OCI-M2 (cell line): ENCODE results near the gene UTP11.

ENCODE experiments used
- DNase-seq: peaks from one replicate; lab custom pipeline; 2025; ENCODE audit not compliant: unreplicated experiment; lab: John Stamatoyannopoulos, UW

Gene UTP11

DNA sequence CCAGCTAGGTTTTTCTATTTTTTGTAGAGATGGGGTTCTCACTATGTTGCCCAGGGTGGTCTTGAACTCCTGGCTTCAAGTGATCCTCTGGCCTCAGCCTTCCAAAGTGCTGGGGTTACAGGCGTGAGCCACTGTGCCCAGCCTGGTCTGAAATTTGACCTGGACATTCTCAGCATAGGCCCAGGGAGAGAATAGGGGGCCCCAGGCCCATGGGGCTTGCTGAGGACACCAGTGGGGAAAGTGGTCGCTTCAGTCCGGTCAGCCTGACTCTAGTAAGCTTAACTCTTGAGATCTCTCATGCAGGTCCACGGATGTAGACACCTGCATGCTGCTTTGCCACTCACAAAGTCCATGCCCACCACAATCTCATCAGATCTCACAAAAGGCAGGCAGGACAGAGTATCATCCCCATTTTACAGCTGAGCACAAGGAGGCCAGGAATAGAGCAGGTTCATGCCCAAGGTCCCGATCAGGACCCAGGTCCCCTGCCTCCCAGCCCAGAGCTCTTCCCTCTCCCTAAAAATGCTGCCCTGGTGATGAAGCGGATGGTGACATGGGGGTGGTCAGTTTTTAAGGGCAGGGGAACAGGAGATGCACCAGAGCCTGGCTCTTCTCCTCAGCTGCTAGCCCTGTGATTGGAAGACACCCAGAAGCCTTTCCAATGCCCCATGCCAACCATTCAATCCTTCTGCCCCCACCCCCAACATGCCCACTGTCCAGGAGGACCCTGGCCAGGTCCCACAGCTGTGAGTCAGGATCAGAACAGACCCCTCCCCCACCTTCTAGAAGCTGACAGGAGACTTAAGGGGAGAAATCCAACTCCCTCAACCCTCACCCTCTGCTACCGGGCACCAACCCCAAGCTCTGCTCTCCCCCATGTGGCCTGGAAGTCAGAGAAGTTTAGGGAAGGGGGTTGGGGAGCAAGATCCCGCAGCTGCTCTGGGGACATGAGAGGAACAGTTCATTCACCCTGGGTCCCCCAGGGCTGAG is 9.0 kb upstream of the UTP11 start:
- DNase-seq = no peak

DNA sequence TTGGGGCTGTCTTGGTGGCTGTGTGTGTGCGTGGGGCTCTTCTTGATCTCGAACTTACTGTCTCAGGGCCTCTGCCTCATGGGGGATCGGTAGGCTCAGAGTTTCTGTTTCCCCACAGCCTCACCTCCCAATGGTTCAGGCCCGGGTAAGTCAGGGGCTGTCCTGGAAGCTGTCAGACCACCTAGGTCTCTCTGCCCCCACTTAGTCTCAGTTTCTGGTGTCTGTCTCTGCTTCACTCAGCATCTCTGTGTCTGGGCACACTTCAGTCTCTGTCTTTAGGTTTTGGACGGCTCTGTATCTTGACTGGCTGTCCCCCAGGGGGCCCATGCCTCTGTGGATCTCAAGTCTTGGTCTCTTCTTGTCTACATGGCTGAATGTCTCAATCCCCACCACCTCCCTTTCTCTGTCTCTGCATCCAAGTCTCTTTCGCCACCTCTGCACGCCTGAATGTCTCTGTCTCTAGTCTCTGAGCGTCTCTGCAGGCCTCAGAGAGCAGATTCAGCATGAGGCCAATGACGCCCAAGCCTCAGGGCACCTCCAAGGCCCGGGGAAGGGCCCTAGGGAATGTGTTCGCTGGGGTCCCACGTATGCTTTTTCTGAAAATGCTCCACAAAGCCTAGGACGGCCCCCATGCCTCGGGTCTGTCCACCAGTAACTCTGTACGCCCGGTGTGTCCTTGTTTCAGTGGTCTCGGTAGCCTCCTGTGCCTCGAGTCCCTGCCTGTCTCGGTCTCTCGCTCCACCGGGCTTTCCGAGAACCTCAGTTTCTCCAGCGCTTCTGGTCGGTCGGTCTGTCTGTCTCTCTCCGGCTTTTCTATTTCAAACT is 8.0 kb upstream of the UTP11 start:
- no peak for DNase-seq

DNA sequence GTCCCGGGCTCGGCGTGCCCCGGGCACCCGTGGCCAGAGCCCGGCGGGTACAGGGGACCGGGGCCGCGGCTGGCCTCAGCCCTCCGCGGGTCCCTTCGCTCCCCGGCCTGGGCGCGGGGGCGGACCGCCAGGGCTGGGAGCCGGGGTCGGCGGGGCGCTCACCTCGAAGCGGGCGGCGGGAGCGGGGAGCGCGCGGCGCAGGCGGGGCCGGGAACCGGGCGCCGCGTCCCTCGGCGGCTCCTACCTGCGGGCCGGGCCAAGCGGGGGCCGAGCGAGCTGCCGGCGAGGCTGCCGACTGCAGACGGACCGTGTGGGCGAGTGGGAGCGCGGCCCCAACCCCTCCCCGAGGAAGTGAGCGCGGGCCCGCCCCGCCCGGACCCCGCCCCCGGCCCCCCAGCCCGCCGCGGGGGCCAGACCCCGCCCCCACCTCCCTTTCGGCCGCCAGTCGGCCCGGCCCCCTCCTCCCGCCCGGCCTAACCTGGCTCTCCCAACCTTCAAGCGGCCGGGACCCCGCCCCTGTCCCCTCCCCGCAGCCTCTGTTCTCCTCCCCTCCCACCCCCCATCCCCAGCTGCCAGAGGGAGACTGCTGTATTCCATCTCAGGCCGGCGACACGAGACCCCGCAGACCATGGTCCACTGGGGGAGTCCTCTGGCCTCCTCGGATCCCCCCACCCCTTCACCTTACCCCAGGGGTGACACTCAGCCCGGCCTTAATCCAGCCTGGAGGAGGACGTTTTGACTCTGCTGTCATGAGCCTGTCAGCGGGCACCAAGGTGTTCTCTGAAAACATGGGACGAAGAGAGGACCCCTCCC is 7.1 kb upstream of the UTP11 start, which contains the start of gene FHL3:
TSS of gene FHL3 (minus strand) at position 320 of the 813 bp plus-strand sequence. CDS start 6,102 bp downstream, outside the sequence.
- no peak for DNase-seq

DNA sequence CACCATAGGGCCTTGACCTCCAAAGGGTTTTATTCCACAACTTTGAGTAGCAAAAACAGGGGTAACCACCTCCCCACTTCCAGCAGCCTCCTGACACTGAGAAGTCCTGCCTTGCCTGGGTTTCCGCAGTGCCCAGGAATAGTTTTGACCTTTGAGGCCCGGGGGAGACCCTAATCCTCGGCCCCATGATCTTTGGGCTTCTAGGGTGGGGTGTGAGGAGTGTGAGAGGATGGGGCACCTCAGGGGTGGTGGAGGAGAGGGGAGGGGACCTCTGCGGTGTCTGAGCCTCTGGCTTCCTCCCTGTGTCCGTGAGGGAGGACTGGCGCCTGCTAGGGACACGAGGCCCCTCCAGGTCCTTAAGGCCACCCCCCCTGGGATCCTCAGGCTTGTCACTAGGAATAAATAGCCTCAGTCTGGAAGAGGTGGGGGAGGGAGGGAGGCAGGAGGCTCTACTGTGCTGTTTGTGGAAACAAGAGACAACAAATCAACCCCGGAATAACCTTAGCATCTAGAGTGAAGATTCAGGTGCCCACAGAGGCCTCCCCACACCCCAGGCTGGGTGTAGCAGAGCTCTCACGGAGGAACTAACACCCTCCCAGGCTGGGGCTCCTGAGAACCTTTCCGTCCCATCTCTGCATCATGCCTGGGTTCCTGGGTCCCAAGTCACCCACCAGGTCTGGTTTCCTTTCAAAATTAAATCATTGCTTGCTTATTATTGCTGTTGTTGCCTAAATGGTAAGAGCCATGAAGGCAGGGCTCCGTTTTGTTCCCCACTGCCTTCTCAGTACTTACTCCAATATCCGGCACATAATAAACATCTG is 6.3 kb upstream of the UTP11 start:
- no peak for DNase-seq

DNA sequence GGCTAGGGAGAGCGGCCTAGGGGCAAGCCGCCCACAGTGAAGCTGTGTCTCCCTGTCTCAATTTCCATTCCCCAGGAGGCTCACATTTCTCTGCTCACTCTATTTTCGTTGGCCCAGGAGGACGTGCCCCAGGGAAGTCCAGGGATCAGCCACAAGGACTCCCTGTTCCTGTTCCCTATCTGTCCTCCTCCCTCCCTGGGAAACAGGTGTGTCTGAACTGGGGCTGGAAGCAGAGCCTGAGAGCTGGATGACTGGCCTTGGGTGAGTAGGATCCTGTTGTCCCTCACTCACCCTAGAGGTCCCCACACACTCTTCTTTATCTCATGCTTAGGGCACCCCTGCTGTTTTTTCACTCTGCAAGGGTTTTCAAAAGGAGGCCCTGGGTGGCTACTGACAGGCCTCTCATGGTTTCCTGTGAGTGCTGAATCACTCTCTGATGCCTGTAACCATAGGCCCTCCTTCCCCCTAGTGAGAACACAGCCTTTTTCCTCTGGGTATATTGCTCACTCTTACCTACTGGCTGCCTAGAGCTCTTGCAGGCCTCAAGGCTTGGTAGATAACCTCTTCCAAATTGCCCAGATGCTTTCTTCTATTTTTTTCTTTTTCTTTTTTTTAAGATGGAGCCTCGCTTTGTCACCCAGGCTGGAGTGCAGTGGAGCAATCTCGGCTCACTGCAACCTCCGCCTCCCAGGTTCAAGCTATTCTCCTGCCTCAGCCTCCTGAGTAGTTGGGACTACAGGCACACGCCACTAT is 3.3 kb upstream of the UTP11 start:
- no peak for DNase-seq

DNA sequence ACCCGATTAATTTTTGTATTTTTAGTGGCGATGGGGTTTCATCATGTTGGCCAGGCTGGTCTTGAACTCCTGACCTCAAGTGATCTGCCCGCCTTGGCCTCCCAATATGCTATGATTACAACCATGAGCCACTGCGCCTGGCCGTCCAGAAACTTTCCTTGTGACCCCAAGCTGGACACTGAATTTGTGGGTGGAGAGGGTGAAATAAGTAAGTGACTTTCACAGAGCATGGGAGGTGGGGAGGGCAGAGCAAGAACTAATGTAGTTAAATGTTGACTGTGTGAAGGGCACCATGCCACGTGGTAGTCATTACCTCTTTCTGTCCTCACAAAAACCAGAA is 2.7 kb upstream of the UTP11 start:
- DNase-seq = no peak

DNA sequence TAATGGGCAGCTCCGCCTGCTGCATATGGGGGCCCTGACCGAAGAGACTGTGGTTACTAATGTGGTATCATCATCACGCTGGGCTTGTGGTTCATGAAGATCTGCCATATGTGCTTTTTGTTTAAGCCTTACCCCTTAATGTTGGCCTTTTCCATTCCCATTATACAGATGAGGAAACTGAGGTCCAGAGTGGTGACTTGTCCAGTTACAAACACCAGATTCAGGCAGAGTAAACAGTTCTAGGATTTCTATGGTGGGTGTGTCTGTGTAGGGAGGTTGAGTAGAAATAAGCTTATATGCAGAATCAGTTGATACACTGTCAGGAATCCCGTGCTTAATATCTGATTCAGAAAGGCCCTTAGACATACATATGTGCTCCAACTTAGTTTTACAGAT is 691 bp downstream of the UTP11 start:
- no peak for DNase-seq

DNA sequence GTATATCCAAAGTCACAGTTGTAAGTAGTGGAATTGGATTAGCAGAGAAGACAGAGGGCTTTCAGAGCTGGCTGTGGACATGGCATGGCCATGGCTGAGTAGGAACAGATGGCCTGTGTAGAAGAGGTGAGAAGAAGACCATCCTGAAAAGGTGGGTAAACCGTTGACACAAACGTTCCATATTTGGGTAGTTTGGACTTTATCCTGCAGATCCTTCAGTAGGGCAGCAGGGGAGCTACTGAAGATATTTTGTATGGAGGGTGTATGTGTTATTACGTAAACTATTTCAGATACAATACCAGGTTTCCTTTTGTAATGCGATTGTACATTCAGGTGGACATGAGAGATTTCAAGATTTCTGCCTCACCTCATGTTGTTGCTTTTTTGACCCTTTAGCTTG is 1.6 kb downstream of the UTP11 start:
- no peak for DNase-seq

DNA sequence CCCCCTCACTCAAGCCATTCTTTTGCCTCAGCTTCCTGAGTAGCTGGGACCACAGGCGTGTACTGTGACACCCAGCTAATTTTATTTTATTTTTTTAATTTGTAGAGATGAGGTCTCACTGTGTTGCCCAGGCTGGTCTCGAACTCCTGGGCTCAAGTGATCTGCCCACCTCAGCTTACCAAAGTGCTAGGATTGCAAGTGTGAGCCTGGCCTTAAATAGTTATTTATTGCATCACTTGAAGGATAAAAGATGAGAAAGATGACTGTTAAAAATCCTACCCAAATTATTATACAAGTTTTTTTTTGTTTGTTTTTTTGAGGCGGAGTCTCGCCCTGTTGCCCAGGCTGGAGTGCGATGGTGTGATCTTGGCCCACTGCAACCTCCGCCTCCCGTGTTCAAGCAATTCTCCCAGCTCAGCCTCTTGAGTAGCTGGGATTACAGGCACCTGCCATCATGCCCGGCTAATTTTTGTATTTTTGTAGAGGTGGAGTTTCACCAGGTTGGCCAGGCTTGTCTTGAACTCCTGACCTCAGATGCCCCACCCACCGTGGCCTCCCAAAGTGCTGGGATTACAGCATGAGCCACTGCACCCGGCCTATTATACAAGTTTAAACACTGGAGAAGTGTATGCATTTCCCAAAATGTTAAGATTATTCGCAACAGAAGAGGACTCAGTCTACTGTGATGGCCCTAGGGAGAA is 2.3 kb downstream of the UTP11 start:
- no peak for DNase-seq

DNA sequence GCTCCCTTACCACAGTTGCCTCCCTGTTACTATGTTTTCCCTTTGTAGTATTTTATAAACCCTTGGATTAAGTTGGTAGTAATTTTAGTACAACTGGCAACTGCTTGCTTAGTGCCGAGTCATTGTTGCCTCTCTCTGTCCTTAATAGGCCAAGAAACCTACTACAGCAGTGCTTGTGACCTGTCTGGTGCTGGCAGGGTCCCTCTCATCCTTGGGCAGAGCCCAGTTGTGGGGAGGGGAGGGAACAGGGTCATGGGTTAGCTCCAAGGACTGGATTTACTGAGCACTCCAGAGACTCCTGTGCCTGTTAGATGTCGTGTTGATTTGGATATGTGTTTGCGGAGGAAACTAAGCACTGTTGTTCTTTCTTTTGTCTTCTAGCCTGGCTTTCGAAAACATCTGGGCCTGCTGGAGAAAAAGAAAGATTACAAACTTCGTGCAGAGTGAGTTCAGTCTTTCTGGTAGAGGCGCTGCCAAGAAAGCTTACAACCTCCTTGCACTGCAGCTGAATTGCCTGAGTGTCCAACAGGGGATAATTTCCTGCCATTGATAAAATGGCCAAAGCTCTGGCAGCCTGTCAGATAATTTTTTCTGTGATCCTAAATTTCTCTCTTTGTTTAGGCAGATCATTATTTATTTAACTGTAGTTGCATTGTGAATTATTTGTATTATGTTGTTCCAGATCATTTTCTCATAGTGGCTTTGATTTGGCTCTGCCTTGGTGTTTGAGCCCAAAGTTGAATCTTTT is 3.6 kb downstream of the UTP11 start:
- DNase-seq = no peak

DNA sequence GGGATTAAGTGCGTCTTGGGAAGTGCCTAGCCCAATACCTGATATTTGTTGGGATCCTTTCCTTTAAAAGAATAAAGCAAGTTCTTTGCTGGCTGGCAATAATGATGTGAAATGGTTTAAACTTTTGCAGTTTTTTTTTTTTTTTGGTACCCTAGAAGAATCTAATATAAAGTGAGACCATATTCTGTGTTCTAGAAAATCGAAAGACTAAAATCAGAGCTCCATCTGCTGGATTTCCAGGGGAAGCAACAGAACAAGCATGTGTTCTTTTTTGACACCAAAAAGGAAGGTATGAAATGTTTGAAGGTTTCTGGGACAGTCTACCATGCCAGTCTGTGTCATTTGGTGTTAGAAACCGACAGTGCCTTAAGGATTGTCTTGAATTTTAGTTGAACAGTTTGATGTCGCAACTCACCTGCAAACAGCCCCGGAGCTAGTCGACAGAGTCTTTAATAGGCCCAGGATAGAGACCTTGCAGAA is 6.4 kb downstream of the UTP11 start:
- DNase-seq = no peak

DNA sequence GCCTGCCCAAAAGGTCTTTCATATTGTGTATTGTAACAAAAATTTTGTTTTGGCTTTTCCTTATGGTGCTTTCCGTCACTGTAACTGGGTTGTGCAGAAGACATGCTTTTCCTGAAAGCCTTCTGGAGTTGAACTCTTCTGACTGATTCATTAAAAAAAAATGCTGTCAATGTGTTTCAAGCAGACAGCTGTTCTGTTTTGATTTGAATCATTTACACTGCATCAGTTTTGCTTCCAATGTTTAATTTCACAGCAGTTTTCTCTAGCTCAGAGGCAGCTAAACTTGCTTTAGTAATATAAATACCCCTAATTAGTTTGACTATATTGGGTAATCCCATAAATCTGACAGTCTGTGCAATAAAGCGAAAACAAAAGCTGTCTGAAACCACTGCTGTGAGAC is 7.9 kb downstream of the UTP11 start:
- no peak for DNase-seq

DNA sequence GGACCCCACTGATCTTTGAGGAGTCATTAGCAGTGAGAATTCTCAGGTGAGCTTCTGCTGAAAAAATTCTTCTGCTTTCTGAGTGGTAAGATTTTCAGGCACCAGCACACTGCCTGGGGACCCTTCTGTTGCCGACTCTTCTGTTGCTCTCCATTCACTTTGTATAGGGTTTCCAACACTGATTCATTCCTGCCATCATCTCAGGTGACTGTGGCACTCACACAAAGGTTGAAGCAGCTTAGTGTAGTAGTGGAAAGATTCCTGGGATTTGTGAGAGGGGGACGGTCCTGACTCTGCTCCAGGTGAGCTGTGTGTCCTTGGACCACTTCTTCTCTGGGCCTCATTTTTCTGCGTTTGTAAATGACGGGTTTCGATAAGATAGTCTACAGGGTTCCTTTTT is 9.4 kb downstream of the UTP11 start:
- DNase-seq = no peak

DNA sequence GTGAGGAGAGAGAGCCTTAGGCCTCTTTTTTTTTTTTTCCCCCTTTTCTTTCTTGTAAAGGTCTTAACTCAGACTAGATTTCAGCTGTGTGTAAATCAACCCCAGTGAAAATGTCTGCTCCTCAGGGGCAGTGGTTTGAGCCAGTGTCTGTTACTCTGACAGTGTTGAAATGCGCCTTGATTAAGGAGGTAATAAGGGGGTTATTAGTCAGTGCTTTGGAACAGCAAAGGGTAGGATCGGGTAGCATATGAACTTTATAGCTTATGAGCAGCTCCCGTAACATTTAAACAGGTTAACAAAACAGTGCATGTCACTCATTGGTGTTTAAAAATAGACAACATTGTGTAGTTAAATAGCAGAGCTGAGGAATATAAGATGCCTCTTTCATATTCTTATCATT is 10.3 kb downstream of the UTP11 start:
- DNase-seq = no peak

DNA sequence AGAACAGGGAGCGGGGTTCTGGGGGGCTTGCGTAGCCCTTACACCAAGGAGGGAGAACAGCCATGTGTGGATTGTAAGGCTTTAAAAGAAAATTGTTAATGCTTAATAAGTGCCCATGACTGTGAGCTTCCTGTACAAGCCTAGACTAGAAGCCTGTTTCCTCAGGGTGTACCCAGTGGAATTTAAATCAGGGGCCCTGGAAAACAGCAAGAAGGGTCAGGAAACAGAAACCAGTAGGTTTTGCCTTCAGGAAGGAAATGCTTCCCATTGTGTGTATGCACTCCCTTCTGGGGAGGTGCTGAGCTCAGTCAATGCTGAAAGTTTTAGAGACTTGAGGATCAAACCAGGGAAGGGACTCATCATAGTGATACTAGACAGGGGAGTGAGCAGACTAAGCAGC is 12.7 kb downstream of the UTP11 start:
- no peak for DNase-seq

DNA sequence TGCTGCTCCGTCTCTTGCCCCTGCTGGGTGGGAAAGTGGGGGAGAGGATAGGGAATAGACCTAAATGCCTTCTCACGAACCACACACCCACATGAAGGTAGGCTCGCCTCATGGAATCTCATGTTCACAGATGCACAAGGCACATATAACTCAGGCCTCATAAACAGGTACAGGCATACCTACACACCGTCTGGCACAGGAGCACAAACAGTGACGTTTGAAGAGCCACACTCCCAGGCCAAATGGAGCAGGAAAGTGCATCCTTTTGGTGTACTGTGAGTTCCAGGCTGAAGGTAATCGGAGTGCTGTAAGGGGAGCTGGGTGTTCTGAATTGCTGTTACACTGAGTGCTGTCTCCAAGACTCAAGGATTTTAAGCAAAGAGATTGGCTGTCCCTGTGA is 13.1 kb downstream of the UTP11 start:
- no peak for DNase-seq

DNA sequence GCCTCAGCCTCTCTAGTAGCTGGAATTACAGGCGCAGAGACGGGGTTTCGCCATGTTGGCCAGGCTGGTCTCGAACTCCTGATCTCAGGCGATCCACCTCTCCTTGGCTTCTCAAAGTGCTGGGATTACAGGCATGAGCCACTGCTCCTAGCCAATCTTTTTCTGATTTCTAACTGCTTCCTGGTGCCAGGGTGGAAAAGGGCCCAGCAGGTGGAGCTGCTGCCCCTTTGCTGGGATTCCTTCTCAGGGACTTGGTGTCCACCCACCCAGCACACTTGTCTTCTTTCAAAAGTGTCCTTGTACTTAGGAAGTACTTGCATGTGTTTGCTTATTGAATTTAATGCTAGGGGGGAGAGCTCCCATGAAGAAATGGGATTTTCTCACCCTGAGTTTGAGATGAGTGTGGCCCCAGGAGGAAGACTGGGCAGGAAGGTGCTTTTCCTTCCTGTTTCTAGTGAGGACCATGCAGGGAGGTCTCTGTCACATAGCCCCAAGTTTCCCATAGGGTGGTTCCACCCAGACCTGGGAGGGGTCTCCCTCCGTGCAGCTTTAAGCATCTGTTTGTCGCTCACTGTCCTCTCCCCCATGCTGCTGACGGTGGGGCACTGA is 14.2 kb downstream of the UTP11 start:
- DNase-seq = no peak
